Measurements from ENCODE around the gene PSMD11.
"Not testable (repeated sequence)": the region's sequence is repeated elsewhere in the genome, so short reads cannot be mapped to it uniquely, and the experiment has no call there.

PSMD11 gene

DNA sequence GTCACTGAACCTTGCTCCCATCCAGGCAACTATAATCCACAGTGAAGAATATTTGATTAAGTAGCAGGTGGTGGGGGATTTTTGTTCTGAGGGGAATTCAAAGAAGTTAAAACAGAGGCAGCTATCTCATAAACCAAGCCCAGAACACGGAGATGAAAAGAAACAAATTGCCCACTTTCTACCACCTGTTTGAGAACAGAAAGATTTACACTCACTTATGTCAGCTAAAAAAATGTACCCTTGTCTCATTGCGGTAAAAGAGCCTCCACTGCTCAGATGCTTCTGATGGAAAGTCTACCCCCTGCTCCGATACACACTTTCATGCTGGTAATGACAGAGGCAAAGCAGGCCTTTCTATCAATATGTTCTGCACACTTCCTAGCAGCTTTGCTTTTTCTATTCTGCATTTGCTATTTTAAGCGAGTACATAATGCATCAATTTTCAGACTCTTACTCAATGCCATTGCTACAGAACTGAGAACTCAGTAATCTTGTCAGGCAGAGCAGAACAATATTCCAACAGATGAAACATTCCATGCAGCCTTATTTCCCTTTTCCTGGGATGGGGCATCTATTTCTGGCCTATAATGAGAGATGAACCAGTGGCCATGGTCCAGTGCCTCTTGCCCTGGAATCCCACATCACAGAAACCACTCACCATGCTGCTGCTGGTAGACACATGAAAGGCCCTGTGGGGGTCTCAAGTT, 71.5 kb downstream of the PSMD11 start:
- DNase-seq = no peak

DNA sequence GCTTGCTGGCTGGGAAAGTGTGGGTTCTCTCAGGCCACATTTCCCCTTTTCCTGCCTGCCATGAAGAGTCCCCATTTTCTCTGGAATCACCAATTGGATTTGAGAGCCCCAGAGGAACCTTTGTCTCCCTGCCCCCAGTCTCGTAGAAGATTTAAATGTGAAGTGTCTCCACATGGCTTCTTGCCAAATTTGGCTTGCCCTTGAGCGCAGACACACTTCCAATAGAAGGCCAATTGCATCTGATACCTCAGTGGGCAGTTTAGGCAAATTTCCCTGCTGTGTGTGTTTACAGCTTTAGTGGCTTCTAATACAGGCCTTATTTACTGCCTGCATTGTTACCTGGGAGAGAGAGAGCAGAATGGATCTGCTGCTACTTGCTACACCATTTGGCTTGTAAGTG, 72.1 kb downstream of the PSMD11 start:
- no peak for DNase-seq

DNA sequence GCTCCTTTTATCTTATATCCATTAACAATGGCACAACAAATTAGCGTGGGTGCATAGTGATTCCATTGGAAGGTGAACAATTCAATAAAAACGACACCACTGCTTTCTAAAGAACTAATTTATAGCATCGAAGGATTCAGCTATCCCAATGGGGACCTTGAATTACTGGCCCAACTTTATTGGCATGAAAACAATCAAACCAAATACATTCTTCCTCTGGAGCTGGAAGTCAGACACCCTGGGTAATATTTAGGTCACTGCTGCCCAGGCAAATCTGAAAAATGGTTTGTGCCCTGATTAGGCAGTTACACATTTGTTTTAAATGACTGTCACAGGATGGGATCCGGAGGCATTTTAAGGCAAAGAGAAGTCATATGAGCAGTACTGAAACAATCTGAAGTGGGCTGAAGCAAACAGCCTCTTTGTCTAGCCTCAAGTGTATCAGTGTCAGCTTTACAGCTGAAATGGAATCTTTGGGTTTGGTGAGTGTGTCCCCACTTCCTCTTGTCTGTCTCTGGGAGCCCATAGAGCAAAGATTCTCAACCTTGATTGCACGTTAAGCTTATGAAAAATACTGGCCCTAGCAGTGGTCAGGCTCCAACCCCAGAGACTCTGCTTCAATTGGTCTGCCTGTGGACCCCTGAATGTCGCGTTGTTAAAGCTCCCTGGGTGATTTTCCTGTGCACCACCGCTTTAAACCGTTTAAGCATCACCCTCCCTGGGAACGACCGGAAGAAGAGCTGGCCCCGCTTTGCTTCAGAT, 72.8 kb downstream of the PSMD11 start:
- DNase-seq = no peak

DNA sequence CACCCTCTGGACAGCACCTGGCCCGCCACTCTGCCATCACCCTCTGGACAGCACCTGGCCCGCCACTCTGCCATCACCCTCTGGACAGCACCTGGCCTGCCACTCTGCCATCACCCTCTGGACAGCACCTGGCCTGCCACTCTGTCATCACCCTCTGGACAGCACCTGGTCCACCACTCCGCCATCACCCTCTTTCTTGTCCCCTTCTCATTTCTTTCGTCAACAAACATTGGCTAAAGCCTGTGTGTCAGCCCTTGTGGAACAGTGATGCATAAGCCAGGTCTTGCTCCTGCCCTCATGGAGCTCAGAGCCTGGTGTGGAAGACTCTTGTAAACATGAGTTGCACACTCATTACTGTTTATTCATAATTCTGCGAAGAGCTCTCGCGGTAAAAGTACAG, 73.7 kb downstream of the PSMD11 start:
- DNase-seq = no peak

DNA sequence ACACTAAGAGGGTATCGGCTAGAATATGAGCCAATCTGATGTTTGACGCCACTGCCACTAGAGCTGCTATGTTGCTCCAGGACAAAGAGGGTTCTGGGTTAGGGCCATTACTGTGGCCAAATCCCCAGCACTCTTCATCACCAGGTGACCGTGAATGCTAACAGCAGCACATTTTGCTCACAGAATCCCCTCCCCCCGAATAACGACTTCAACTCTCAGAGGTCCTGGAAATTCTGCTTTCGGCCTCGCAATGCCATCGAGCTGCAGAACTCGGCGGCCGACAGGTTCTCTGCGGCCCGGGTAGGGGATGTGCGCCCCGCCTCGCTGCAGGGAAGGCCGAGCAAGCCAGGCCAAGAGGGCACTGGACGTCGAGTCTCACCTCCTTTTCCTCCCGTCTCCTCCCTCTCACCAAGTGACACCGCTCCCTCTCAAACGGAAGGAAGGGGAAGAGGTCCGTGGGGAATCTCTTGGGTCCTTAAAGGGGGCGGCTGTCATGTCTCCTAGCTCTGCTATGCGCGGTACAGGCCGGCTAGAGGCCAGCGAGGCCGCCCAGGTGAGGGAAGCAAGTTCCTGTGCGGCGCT, 74.4 kb downstream of the PSMD11 start:
- no peak for DNase-seq

DNA sequence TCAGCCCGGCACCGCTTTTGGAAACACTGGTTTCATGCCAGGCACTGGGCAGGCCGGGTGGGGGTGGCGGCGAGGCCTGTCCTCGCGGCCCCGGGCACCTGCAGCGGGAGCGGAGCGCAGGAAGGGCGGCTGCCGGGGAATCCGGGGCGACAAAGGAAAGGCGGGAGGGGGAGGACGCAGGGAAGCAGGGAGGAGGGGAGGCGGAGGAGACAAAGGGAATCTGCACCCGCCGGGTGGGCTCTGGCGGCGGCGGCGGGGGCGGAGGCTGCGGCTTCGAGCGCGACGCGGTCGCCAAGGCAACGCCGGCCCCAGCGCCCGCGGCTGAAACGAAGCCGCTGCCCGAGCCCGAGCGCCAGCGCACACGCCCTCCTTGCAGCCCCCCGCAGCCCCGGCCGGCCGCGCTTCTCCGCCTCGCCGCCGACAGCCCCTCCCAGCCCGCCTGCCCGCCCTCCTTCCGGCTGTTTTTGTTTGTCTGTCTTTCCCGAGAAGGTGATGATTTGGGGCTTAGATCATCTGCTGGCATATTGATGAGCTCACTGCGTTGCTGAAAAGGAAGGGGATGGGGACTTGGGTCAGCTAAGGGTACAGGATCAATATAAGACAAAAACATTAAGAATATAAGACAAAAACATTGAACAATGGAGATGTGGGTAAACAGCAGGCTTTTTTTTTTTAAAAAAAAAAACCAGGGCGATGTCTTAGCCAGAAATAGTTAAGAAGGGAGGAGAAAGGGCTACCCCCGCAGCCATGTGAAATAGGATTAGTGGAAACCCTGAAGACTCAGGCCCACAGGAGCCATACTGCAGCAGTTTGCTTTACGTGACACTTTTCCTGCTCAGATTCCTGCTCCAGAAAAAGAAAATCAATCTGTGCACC, 75.2 kb downstream of the PSMD11 start:
- no peak for DNase-seq

DNA sequence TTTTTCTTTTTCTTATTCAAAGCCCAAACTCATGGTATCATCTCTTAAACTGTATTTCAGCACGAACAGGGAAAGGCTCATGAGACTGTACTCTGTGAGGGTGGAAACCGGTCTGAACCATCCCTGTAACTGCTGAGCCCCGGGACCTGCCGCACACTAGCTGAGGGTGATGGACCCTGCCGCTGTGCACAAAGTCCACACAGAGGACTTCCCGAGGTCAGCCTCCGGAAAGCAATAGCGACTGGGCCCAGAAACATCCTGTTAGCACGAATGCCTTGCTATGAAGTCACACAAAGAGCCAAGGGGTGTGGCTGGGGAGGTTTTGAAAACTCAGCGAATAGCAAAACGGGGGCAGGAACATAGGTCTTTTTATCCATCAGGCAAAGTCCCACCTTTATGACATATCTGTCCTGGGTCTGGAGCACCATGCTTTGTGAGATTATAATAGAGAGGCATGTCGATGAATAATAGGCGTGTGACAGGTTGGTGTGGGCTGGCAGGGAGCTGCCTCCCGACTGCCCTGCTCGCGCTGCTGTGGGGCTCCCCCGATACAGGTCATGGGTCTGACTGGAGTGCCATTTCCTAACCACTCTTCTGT, 75.9 kb downstream of the PSMD11 start:
- no peak for DNase-seq

DNA sequence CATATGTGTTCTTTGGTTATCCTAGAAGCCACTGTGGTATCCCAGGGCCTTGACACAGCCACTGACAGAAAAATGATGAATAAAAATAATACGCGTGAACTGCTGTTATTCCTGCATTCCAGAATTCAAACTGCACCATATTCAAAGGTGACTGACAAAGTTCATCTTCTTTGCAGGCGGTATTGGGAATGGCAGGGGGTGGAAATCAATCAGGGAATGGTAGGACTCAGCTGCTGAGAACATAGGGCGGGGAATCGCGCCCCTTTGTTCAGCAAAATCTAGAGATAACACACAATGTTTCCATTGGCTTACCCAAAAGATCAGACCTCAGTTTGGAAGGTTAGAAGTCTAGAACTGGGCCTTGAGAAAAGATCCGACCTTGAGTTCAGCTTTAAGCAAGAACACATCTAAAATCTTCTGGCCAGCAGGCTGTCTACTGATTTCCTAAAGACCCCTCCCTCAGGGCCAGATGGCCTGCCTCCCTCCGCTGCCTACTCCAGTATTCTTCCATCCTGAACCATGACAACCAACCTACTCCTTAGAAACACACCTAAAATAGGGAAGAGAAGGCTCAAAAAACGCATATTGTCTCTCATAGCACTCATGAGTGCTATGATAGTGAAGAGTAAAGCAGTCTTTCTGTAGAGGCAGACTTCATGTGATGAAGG, 76.6 kb downstream of the PSMD11 start:
- no peak for DNase-seq

DNA sequence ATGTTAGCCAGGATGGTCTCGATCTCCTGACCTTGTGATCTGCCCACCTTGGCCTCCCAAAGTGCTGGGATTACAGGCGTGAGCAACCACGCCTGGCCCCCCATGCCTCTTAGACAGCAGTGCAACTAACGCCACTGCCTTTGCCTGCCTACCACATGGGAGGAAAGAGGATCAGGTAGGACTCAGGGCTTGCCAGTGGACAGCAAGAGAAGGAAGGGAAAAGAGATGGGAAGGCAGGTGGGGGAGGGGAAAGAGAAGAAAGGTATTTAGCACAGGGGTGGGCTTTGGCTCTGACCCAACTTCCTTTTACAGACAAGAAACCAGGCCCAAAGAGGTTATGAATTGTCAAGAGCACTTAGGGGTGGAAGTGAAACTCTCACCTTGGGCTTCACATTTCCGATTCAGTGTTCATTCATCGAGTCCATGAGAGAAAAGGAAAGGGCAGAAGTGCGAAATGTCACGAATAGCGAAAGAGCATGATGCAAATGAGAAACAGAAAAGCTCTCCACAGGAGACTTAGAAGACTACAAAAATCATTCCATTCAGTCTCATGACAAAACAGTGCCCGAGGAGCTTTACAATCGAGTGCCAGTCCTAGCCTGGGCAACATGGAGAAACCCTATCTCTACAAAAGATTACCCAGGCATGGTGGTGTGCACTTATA, 78.8 kb downstream of the PSMD11 start:
- no peak for DNase-seq

DNA sequence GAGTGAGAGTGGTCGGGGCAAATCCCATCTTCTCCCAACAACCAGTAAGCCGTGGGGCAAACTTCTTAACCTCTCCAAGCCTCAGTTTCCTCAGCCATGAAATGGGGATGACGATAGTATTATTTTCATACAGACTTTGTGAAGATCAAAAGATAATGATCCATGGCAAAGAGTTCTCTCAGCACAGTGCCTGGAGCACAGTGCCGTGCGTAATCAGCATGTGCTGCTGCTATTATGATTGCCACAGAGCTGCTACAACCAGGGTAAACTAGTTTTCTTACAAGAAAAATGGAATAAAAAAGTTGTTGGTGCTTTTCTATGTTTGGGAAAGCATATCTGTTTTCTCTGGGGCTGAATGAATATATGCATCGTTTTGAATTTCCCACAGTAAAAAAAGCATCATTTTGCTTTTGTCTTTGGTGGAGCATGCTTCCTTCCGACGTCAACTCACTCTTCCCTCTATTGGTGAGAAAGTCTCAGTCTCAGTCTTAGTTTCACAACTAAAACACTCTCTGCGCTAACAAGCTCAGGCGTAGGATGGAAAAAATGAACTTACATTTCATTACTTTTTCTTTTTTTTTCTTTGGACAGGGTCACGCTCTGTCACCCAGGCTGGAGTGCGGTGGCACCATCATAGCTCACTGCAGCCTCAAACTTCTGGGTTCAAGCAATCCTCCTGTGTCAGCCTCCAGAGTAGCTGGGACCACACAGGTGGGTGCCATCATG, 79.7 kb downstream of the PSMD11 start:
- no peak for DNase-seq

DNA sequence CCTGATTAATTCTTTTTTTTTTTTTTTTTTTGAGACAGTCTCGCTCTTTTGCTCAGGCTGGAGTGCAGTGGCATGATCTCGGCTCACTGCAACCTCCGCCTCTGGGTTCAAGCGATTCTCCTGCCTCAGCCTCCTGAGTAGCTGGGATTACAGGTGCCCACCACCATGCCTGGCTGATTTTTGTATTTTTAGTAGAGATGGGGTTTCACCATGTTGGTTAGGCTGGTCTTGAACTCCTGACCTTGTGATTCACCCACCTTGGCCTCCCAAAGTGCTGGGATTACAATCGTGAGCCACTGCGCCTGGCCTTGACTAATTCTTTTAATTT, 80.2 kb downstream of the PSMD11 start:
- not testable (repeated sequence) for DNase-seq

DNA sequence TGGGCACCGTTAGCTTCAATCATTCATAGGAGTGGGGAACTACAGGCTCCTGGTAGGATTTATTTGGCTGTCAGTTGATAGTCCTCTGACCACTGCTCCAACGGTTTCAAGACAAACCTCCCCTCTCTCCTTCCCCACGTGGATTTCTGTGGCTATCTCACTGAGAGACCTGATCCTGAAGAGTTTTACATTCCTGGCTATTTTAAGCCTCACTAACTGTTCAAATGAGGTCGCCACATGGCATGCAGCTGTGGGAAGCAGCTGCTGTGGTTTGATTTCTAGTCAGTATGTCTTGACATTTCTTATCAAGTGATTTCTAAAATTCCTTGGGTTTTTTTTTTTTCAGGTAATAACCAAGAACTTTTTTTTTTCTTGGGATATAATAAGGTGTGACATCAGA, 80.8 kb downstream of the PSMD11 start:
- DNase-seq = no peak

DNA sequence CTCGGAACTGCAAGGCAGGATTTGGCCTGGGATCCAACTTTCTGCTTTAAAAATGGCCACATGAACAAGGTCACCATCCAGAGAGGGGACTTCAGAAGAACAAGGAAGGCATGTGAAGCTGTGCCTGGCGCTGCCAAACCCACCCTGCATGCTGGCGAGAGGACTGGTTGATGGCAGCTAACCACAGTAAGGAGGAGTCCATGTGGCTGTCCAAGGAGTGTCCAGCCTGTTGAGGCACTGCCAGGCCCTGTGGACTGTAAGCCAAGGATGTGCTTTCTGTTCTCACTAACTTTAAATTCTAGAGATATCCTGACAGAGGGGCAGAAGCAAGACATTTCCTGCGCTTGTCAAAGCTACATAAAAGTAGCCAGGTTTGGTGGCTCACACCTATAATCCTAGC, 82.8 kb downstream of the PSMD11 start:
- no peak for DNase-seq

DNA sequence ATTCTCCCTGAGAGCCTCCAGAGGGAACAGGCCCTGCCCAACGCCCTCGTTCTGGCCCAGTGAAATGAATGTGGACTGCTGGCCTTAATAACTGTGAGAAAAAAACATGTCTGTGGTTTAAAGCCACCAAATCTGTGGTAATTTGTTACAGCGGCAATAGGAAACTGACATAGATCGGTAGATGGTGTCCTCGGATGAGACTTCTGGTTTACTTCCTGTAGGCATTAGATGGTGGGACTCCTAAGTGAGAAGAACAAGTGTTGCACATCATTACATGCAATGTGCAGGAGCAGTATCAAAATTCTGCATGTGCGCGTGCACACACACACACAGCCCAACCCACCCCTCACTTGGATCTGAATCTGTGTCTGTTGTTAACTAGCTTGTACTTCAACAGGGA, 84.5 kb downstream of the PSMD11 start:
- no peak for DNase-seq

DNA sequence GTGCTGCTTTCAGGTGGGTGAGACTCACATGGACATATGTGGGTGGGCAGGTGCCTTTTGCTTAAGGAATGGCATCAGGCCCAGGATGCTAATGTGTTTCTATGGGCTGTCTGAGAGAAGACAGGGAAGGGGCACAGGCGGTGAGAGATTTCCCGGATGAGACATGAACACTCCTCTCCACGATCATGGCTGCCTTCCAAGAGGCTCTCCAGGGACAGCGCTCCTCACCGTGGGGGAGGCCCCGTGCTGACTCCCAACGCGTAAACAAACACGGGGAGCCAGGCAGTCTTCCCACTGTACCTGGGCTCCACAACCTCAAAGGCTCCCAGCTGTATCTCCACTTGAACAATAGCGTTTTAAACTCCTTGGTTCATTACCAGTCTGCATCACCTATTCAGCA, 85.3 kb downstream of the PSMD11 start:
- DNase-seq = no peak
